Activated CD8-positive, alpha-beta memory T cell treated with anti-CD3 and anti-CD28 coated beads, Interleukin-2, amount 50 U/mL, for 4 hours (primary cell): Measurements from ENCODE around the gene PLA2G4D.

Source experiments
- DNase-seq: peaks from one replicate; pipeline ENCODE4 v3.0.0-alpha.2; 2020

Gene PLA2G4D

DNA sequence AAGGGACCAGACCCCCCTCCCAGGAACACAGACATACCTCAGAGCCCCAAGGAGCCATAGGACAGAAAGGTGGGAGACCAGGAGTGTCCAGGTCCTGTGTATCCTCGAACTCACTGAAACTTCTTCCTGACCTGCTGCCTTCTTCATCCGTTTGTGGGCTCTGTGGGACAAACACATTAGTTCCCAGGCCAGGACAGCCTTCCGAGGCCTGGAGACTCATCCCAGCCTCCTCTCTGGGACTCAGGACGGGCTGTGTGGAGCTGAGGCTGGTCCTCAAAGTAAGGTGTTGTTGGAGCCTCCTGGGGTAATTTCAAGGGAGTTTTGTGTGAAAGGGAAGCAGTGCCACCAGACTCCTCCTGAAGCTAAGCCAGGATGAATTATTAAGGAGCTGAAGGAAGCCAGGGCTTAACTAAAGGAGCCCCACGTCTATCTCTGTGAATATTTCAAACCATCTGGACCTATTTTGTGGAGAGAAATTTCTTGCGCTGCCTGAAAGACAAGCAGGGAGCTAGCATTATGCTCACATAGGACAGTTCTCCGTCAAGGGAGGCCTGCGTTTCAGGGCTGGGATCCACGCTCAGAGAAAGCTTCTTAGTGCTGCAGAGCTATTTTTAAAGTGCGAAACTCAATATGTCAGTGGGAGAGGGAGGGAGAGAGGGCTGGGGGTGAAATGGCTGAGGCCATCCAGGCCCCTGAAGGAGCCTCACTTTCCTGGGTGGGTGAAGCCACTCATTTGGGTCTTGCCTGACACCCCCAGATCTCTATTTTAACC is 43.7 kb downstream of the PLA2G4D start:
- DNase-seq = no peak

DNA sequence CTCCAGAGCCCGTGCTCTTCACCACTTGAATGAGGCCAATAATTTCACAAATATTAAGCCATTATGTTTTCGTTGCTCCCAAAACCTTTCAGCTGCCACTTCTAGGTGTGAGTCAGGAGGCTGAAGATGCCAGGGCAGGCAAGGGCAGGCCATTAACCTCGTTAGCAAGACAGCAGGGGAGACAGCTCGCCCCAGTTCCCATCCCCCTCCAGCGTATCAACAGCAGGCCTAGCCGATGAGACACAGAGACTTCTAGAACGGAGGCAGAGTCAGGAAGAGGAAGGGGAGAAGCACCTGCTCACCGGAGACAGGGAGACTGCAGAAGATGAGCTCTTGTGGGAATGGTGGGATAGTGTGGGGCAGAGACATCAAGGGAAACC is 45.6 kb downstream of the PLA2G4D start:
- DNase-seq = no peak

DNA sequence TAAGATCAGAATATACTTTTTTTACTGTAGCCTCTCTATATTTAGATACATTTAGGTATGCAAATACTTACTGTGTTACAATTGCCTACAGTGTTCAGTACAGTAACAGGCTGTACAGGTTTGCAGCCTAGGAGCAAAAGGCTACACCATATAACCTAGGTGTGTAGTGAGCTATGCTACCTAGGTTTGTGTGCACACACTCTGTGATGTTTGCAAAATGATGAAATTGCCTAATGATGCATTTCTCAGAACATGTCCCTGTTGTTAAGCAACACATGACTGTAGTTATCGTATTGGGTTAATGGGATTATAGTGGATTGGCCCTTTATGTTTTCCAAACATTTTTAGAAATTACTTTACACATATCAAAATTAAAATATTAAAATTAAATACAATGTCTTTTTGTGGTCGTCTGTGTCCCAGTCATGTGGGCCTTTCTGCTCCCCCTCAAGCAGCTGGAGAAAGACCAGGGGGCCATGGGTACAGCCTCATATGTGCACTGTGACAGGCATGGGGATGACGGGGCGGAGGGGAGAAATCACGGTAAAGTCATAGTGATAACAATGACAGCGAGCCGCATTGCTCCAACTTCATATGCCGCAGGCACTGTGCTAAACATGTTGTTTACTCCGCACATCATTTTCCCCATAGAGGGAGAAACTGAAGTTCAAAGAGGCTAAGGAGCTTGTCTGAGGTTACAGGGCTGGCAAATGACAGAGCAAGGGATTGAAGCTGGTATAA is 46.1 kb downstream of the PLA2G4D start:
- DNase-seq = no peak

DNA sequence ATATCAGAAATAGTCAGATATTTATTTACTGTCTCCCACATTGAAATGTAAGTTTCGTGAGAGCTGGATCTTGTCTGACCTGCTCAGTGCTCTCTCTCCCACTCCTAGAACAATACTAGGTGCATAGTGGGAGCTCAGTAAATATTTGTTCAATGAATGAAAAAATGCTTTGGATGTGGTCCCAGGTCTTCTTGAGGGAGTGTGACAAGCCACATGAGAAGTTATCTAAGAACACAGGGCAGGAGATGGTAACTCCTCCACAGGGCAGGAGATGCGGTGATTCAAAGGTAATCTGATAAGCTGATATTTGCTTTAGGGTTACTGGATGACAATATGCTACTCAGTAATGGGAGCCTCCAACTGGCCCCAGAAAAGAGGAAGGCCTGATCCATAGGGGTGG is 47.8 kb downstream of the PLA2G4D start:
- DNase-seq = no peak

- no peak for DNase-seq
These were observed 49.1 kb downstream of the PLA2G4D start for GRCh38 chr15:42045211-42045615.

DNA sequence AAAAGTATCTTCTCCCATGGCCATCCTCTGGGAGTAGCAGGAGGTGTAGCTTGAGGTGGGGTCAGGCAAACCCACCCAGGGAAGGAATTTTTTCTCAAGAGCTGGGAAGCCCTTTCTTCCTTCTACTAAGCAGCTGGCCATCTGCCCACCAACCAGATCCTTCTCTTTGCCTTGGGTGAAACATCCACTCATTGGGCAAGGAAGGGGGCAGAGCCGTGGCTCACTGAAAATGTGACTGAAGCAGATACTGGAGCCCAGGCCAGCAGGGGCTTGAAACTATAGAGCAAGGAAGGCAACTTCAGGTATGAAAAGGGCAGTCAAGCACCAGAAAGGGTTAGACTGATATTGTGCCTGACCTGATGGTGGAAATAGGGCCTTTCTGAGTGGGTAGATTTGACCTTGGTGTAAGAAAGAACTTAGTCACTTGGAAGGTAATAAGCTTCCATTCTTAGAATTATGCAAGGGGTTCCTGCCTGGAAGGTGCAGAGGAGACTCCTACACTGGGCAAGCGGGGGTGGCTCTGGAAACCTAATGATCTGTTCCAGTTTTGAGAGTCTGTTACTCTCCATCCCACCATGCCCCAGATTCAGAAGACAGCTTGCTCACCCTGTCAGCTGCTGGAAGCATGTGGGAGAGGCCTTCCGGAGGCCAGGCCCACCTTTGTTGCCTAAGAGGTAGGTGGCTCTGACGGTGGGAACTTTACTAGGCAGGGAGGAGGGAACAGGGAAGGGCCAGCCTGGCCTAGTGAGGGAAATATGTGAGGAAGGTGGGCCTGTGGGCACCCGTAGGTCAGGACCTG is 51.6 kb downstream of the PLA2G4D start:
- no peak for DNase-seq

- DNase-seq = no peak
These were observed 56.0 kb downstream of the PLA2G4D start for GRCh38 chr15:42038401-42038800.

- DNase-seq = no peak
These were observed 56.7 kb downstream of the PLA2G4D start for GRCh38 chr15:42037656-42038055.

DNA sequence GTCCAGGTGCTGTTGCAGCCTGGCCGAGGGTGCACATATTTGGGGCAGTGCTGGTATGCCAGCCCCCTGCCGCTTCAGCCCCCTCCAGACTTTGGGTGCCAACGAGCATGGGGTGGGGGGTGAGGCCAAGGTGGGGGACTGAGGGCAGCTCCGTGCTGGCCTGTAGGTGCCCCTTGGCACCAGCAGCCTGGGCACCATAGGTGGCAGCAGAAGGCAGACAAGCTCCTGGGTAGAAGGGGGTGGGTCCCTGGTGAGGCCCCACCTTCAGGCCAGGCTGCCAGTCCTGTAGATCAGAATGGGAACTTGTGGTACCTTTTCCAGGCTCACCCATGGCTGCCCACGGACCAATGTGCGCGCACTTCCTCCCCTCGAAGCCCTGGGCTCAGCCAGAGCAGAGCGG is 57.4 kb downstream of the PLA2G4D start:
- no peak for DNase-seq

GRCh38 chr15:42036112-42036905 is 58.1 kb downstream of the PLA2G4D start:
- no peak for DNase-seq

DNA sequence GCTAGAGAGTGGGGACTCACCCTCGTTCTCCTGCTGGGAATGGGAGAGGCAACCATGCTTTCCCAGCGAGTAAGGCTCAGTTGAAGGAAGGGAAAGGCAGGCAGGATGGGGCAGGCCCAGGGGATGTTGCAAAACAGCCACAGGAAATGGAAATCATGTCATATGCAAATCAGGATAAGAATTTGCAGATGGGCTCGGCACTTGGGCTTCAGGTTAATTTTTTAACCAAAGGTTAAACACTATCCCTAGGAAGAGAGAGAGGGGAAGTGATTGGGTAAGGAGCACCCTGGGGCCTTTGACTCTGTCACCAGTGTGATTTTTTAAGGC is 59.0 kb downstream of the PLA2G4D start:
- DNase-seq = no peak

GRCh38 chr15:42034628-42035434 is 59.5 kb downstream of the PLA2G4D start:
- DNase-seq = no peak

GRCh38 chr15:42033214-42033873 is 61.0 kb downstream of the PLA2G4D start:
- DNase-seq = no peak

DNA sequence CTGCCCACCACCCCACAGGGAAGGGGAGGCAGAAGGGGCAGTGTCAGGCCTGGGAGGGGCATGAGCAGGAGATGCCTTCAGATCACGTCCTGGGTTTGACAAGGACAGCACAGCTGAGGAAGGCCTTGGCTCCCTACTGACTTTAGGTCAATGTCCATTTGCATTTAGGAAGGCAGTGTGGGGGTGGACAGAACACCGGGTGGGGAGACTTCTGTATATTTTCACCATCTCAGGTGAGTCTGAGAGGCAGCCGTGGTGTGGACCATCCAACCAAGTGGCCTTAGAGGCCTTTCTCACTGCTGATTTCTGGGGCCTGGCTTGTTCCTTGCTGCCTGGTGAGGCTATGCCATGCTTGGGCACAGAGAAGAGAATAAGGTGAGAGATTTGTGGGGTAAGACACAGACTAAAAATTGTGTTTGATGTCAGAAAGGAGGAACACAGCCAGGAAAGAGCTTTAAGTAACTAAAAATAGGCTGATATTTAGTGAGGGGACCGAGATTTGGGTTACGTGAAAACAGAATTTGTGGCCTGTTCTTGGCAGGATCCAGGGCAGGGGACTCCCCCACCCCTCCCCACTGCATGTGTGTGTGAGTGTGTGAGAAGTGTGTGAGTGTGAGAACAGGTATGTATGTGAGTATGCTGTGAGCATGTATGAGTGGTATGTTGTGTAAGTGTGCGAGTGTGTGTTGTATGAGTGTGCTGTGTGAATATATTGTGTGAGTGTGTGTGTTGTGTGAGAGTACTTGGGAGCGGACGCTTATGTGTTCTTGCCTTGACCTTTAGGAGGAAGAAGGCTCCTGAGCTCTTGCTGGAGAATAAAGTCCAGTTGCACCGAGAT is 61.8 kb downstream of the PLA2G4D start:
- DNase-seq = no peak

DNA sequence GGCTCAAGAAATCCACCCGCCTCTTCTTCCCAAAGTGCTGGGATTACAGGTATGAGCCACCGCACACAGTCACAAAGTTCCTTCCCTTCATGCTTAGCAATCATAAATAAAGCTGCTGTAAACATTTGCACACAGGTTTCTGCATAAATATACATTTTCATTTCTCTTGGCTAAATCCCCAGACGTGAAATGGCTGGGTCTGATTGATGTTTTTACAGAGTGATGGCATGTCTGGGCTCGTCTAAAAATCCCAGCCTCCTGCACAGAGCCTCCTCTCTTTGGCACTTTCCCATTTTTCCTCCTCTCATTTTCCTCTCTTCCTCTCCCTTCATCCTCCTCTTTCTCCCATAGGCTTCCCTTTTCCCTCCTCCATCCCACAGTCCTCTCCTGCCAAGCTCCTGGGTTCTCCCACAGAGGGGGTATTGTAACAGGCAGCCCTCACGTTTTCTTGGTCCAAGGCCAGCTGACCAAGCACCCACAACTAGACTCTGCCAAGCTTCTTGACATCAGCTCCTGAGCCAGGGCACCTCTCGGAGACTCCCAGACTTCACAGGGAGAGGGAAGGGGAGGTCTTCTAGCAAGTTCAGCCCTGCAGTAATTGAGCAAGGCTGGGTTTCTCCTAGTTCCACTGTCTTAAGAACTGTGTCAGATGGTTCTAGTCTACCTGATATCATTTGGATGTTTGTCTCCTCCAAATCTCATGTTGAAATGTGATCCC is 63.0 kb downstream of the PLA2G4D start:
- no peak for DNase-seq

GRCh38 chr15:42027521-42027920 is 66.8 kb downstream of the PLA2G4D start:
- DNase-seq = no peak

- no peak for DNase-seq
These were observed 70.1 kb downstream of the PLA2G4D start for GRCh38 chr15:42024303-42024702.

DNA sequence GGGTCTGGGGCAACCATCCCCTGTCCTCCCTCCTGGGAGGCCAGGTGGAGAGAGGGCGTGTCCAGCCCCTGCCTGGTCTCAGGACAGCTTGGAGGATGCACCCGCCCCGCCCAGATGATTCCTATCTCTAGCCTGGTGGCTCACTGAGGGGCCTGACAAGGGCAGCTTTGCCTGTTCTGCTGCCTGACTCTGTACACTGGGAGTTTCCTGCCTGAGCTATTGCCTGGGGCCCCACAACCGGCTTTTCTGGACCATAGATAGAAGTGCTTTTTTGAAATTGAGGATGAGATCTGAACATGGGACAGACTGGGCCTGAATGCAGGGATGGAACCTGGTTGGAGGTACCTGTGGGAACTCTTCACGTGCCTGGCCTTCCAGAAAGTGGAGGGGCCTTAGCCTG is 72.8 kb downstream of the PLA2G4D start:
- no peak for DNase-seq

- DNase-seq = no peak
These were observed 73.6 kb downstream of the PLA2G4D start, which contains the start of gene PLA2G4E for GRCh38 chr15:42020713-42021273. TSS of gene PLA2G4E (minus strand) at chr15:42021042. CDS start at chr15:42021030, 12 bp downstream.
